GM12872 (cell line): ENCODE measurements around the gene HCFC1.

ENCODE experiments used
- CTCF ChIP-seq: IDR thresholded peaks from 3 replicates; pipeline ENCODE4 v1.5.1; 2011; ENCODE audit warnings: low read depth, mild to moderate bottlenecking, low read length, moderate library complexity; ENCODE audit not compliant: insufficient read depth

Gene HCFC1

GRCh38 chrX:153964105-153964504 is 7.5 kb downstream of the HCFC1 start:
- no peak for TF ChIP-seq CTCF

GRCh38 chrX:153963546-153963945 is 8.1 kb downstream of the HCFC1 start:
- TF ChIP-seq CTCF = no peak

- no peak for TF ChIP-seq CTCF
Observed at GRCh38 chrX:153961292-153961691, 10.3 kb downstream of the HCFC1 start.

- no peak for TF ChIP-seq CTCF
Observed at GRCh38 chrX:153960786-153961185, 10.8 kb downstream of the HCFC1 start.

- TF ChIP-seq CTCF = no peak
Observed at GRCh38 chrX:153960077-153960476, 11.5 kb downstream of the HCFC1 start.

- no peak for TF ChIP-seq CTCF
Observed at GRCh38 chrX:153959649-153960048, 12.0 kb downstream of the HCFC1 start.

GRCh38 chrX:153958605-153959004 is 13.0 kb downstream of the HCFC1 start:
- no peak for TF ChIP-seq CTCF

GRCh38 chrX:153957224-153957623 is 14.4 kb downstream of the HCFC1 start:
- no peak for TF ChIP-seq CTCF
